Karpas-422 (cell line): ENCODE data around the gene FADS2. TPM values are rescaled to one million over a fixed set of nuclear protein-coding genes. Genes with fewer than 3 reads are reported as not detected.

Experiments used
- DNase-seq: peaks from one replicate; pipeline ENCODE4 v3.0.0-alpha.2; 2015
- H2AFZ ChIP-seq: fragments of 200-600 bp; sonication (generic); 2 replicates; pipeline ENCODE4 v1.6.1; 2014; ENCODE audit warnings: antibody characterized with exemption, low read length, mixed read lengths
- H3K27ac ChIP-seq: fragments of 200-600 bp; sonication (generic); 2 replicates; pipeline ENCODE4 v1.5.1; 2014; ENCODE audit warnings: mild to moderate bottlenecking, low read length, moderate library complexity
- H3K27me3 ChIP-seq: fragments of 200-600 bp; sonication (generic); 2 replicates; pipeline ENCODE4 v1.6.1; 2014; ENCODE audit warnings: low read length, mixed read lengths
- H3K36me3 ChIP-seq: fragments of 200-600 bp; sonication (generic); 2 replicates; pipeline ENCODE4 v1.6.1; 2014; ENCODE audit warnings: low read length, mixed read lengths; ENCODE audit not compliant: insufficient read depth
- H3K4me1 ChIP-seq: fragments of 200-600 bp; sonication (generic); 2 replicates; pipeline ENCODE4 v1.6.1; 2014; ENCODE audit warnings: mild to moderate bottlenecking, low read length, mixed read lengths
- H3K4me2 ChIP-seq: fragments of 200-600 bp; sonication (generic); 2 replicates; pipeline ENCODE4 v1.6.1; 2014; ENCODE audit warnings: low read length, low read depth, mild to moderate bottlenecking; ENCODE audit not compliant: poor library complexity, severe bottlenecking
- H3K4me3 ChIP-seq: fragments of 200-600 bp; sonication (generic); 2 replicates; pipeline ENCODE4 v1.5.1; 2014; ENCODE audit warnings: mild to moderate bottlenecking, antibody characterized with exemption, low read length, mixed read lengths
- H3K79me2 ChIP-seq: fragments of 200-600 bp; sonication (generic); 2 replicates; pipeline ENCODE4 v1.6.1; 2014; ENCODE audit warnings: mild to moderate bottlenecking, low read length, mixed read lengths
- H3K9ac ChIP-seq: fragments of 200-600 bp; sonication (generic); 2 replicates; pipeline ENCODE4 v1.6.0; 2014; ENCODE audit warnings: low read length
- H3K9me2 ChIP-seq: fragments of 200-600 bp; sonication (generic), shearing (Covaris generic); replicated peaks from 2 replicates; pipeline ENCODE4 v1.6.0; 2014; ENCODE audit warnings: mild to moderate bottlenecking, low read length, moderate library complexity; ENCODE audit not compliant: insufficient read depth
- H3K9me3 ChIP-seq: fragments of 300-700, 200-600 bp; sonication (generic); 2 replicates; pipeline ENCODE4 v1.6.1; 2014; ENCODE audit warnings: low read length, mixed read lengths
- H4K20me1 ChIP-seq: fragments of 200-600 bp; sonication (generic); 2 replicates; pipeline ENCODE4 v1.6.1; 2014; ENCODE audit warnings: mild to moderate bottlenecking, antibody characterized with exemption, low read length, low read depth; ENCODE audit not compliant: insufficient read depth
- total RNA-seq: library from RNA; depleted of rRNA; stranded (reverse); fragments of >200 nt; shearing (Covaris generic); gene quantifications from 2 replicates; pipeline ENCODE4 v1.2.3, GENCODE V29; 2014; ENCODE audit warnings: low replicate concordance

Gene FADS2
- total RNA-seq, 1 experiment from 2014 or later: 75.7 TPM

DNA sequence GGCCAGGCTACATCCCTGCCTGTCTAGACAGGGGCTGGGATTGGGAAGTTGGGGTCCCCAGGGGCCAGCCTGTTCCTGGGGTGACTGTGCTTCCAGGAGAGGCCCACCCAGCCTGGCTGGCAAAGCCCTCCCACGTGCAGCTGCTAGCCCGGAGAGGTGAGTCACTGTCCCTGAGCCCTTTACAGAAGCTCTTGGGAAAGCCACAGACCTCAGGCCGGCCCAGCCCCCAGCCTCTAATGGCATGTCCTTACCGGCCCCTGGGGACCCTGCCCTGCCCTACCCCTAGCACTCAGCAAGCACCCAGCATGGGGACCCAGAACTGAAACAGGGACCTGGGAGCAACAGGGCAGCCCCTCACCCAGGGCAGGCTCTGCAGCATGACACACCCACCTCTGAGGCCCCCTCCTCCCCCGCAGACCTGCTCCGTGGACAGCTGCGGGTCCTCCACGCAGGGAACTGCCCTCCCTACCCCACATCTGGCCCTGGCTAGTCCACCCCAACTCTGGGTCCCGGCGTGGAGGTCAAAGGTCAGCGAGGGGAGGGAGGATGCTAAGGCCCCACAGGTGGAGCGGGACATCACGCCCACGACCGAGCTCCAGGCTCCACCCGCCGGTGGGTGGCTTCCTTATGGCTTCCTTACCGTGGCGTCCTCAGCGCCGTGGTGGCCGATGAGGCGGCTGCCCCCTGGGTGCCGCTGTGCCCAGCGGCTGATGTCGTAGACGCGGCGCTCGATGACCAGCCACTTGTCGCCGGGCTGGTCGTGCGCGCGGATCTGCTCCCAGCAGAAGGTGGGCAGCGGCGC is 62.6 kb downstream of the FADS2 start:
- Histone ChIP-seq H3K4me2 (peak overlapping the region; percentile 92), H2AFZ (peak overlapping the region; percentile 87; the same call in 1 of the 2 replicates), H3K79me2 (no peaks in the 10 kb centered on the region), H3K9ac (peak overlapping the region; percentile 76), H3K36me3 (no peaks in the 10 kb centered on the region), H3K9me3 (no peaks in the 10 kb centered on the region; the same call in 1 of the 2 replicates), H3K27ac (no peak overlapping the region), H3K27me3 (no peaks in the 10 kb centered on the region), H3K9me2 (no peaks in the 10 kb centered on the region), H3K4me3 (peak overlapping the region; percentile 81), H3K4me1 (peaks cover 23% of the 10 kb centered on the region), H4K20me1 (no peaks in the 10 kb centered on the region)
- no peak for DNase-seq

DNA sequence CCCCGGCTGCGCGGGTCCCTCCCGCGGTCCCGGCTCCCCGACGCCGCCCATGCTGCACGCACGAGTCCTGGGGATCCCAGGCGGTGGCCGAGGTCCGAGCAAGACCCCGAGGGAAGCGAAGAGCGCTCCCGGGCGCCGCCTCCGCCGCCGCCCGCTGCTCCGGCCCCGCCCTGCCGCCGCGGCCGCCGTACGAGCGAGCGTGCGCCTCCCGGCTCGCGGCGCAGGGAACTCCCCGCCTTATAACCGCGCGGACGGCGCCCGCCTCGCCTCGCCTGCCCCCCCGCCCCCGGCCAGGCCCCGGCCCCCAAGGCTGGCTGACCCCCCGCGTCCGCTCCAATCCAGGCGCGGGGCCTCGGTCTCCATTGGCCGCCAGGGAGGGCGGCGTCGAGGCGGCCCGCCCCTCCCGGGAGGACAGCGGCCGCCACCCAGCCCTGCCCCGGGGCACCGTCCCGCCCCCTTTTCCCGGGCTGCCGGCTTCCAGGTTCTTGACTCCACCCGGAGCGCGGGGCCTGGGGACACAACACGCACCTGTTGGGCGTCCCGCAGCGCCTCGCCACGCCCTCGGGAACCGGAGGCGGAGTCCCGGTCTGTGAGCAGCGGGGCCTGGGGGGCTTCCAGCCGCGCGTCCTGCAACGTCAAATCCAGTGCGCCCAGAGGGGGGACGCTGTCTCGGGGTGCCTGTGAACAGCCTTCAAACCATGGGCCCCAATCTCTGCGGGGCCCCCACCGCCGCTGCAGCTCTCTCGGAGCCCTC is 63.4 kb downstream of the FADS2 start, which contains the start of gene FADS3:
TSS of gene FADS3 (minus strand) at position 215 of the 754 bp plus-strand sequence. CDS start at position 51, 164 bp downstream.
- peak; percentile 73 for DNase-seq
- Histone ChIP-seq H3K4me1 (peaks cover 23% of the 10 kb centered on the region), H3K36me3 (no peaks in the 10 kb centered on the region), H3K27me3 (no peaks in the 10 kb centered on the region), H4K20me1 (no peaks in the 10 kb centered on the region), H3K9me2 (no peaks in the 10 kb centered on the region), H3K4me3 (peak within 1 kb of the TSS; percentile 81), H2AFZ (peak within 1 kb of the TSS; percentile 87), H3K27ac (no peak within 1 kb of the TSS), H3K4me2 (peak within 1 kb of the TSS; percentile 92), H3K9ac (peak within 1 kb of the TSS; percentile 76), H3K9me3 (no peaks in the 10 kb centered on the region; the same call in 1 of the 2 replicates), H3K79me2 (no peaks in the 10 kb centered on the region)

DNA sequence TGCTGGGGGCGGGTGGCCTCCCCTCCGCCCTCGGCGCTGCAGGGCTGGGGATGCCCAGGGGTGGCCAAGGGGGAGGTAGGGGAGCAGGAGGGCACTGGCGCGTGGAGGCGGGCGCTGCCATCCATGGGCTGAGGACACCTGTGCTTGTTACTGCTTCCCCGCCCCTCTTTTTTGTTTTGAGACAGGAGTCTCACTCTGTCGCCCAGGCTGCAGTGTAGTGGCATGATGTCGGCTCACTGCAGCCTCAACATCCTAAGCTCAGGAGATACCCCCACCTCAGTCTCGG is 63.9 kb downstream of the FADS2 start:
- peaks cover 23% of the 10 kb centered on the region for H3K4me1 ChIP-seq
- H3K9me2 ChIP-seq: no peaks in the 10 kb centered on the region
- H4K20me1 ChIP-seq: no peaks in the 10 kb centered on the region
- peak overlapping the region; percentile 78 for H2AFZ ChIP-seq
- no peaks in the 10 kb centered on the region for H3K27me3 ChIP-seq
- H3K9ac ChIP-seq: peak overlapping the region; percentile 76
- H3K9me3 ChIP-seq: no peaks in the 10 kb centered on the region
- H3K36me3 ChIP-seq: no peaks in the 10 kb centered on the region
- DNase-seq: no peak
- H3K79me2 ChIP-seq: no peaks in the 10 kb centered on the region
- H3K27ac ChIP-seq: no peak overlapping the region
- peak overlapping the region; percentile 92 for H3K4me2 ChIP-seq
- H3K4me3 ChIP-seq: peak overlapping the region; percentile 81

DNA sequence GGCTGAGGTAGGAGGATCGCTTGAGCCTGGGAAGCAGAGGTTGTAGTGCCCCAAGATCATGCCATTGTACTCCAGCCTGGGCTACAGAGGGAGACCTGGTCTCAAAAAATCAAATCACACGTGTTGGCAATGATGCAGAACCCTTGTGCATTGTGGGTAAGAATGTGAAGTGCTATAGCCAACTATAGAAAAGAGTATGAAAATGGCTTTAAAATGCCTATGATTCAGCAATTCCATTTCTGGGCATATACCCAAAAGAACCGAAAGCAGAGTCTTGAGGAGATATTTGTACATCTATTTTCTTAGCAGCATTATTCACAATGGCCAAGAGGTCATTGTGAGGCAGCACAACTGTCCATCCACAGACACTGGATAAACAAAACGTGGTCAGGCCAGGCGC is 65.9 kb downstream of the FADS2 start:
- no peak overlapping the region for H3K27ac ChIP-seq
- H2AFZ ChIP-seq: no peak overlapping the region
- H3K9ac ChIP-seq: no peak overlapping the region

GRCh38 chr11:61895046-61895717 is 67.1 kb downstream of the FADS2 start:
- Histone ChIP-seq H3K9ac (no peak overlapping the region), H4K20me1 (no peaks in the 10 kb centered on the region), H3K27ac (no peak overlapping the region), H3K4me1 (peaks cover 22% of the 10 kb centered on the region), H3K9me2 (no peaks in the 10 kb centered on the region), H3K9me3 (no peaks in the 10 kb centered on the region), H3K4me2 (no peak overlapping the region), H3K4me3 (no peak overlapping the region), H2AFZ (no peak overlapping the region), H3K27me3 (no peaks in the 10 kb centered on the region), H3K79me2 (no peaks in the 10 kb centered on the region), H3K36me3 (no peaks in the 10 kb centered on the region)
- no peak for DNase-seq

More for the DNA sequence above, 65.9 kb downstream of the FADS2 start:
- Histone ChIP-seq H3K4me1 (peaks cover 25% of the 10 kb centered on the region), H3K4me3 (no peak overlapping the region), H3K79me2 (no peaks in the 10 kb centered on the region), H3K9me3 (no peaks in the 10 kb centered on the region), H3K4me2 (no peak overlapping the region), H3K36me3 (no peaks in the 10 kb centered on the region), H4K20me1 (no peaks in the 10 kb centered on the region), H3K27me3 (no peaks in the 10 kb centered on the region), H3K9me2 (no peaks in the 10 kb centered on the region)
- no peak for DNase-seq

GRCh38 chr11:61895718-61896059 is 67.6 kb downstream of the FADS2 start:
- Histone ChIP-seq H2AFZ (no peak overlapping the region), H3K4me3 (no peak overlapping the region), H3K36me3 (no peaks in the 10 kb centered on the region), H3K9ac (no peak overlapping the region), H3K27me3 (no peaks in the 10 kb centered on the region), H4K20me1 (no peaks in the 10 kb centered on the region), H3K27ac (no peak overlapping the region), H3K4me1 (peaks cover 17% of the 10 kb centered on the region), H3K4me2 (no peak overlapping the region), H3K79me2 (no peaks in the 10 kb centered on the region), H3K9me3 (no peaks in the 10 kb centered on the region), H3K9me2 (no peaks in the 10 kb centered on the region)
- DNase-seq: no peak

- no peak overlapping the region for H3K27ac ChIP-seq
- no peaks in the 10 kb centered on the region for H3K36me3 ChIP-seq
- no peaks in the 10 kb centered on the region for H3K27me3 ChIP-seq
- no peaks in the 10 kb centered on the region for H3K9me3 ChIP-seq
- no peaks in the 10 kb centered on the region for H3K9me2 ChIP-seq
- peaks cover 8% of the 10 kb centered on the region for H3K4me1 ChIP-seq
- no peak for DNase-seq
- H4K20me1 ChIP-seq: no peaks in the 10 kb centered on the region
- no peak overlapping the region for H3K4me3 ChIP-seq
- no peak overlapping the region for H3K4me2 ChIP-seq
- H3K79me2 ChIP-seq: no peaks in the 10 kb centered on the region
- H2AFZ ChIP-seq: no peak overlapping the region
- no peak overlapping the region for H3K9ac ChIP-seq
Observed at GRCh38 chr11:61896665-61897386, 68.7 kb downstream of the FADS2 start.
